HEK293 (cell line): ENCODE data around the gene ZSWIM3.

ENCODE experiments used
- CTCF ChIP-seq: fragments of 450-650 bp; formaldehyde crosslinking; IDR thresholded peaks from 2 replicates; pipeline ENCODE4 v1.5.1; 2016; ENCODE audit warnings: missing biosample characterization, missing genetic modification characterization
- REST ChIP-seq: fragments of 450-650 bp; formaldehyde crosslinking; IDR thresholded peaks from 2 replicates; pipeline ENCODE4 v1.5.1; 2016; ENCODE audit warnings: missing biosample characterization, missing genetic modification characterization
- ZNF114 ChIP-seq: fragments of 450-650 bp; formaldehyde crosslinking; IDR thresholded peaks from 2 replicates; pipeline ENCODE4 v1.5.0; 2017; ENCODE audit warnings: missing biosample characterization, missing genetic modification characterization
- ZNF221 ChIP-seq: fragments of 450-650 bp; formaldehyde crosslinking; IDR thresholded peaks from 2 replicates; pipeline ENCODE4 v1.5.1; 2017; ENCODE audit warnings: missing biosample characterization, missing genetic modification characterization, borderline replicate concordance

- TF ChIP-seq ZNF114 (tag by site-specific recombination) (no peak), ZNF221 (no peak), CTCF (tag by site-specific recombination) (no peak), REST (no peak)
Observed at GRCh38 chr20:45899046-45899835, 41.8 kb downstream of the ZSWIM3 start.
